Endodermal cell (in vitro differentiated cells): Measurements from ENCODE around the gene BARHL1. TPM values are rescaled to one million over a fixed set of nuclear protein-coding genes. Genes with fewer than 3 reads are reported as not detected.
A peak's percentile ranks its signal among the peaks of the same experiment; 100 is the strongest.

ENCODE experiments used
- DNase-seq: peaks from one replicate; pipeline ENCODE4 v3.0.0-alpha.2; 2017
- H3K27ac ChIP-seq: 2 replicates; pipeline ENCODE4 v1.5.1; 2013; ENCODE audit warnings: mild to moderate bottlenecking, low read depth, low read length, moderate library complexity
- H3K27me3 ChIP-seq: 2 replicates; pipeline ENCODE4 v1.6.1; 2013; ENCODE audit warnings: mild to moderate bottlenecking, low read length, moderate library complexity; ENCODE audit not compliant: insufficient read depth, control insufficient read depth, poor library complexity, severe bottlenecking
- H3K36me3 ChIP-seq: 2 replicates; pipeline ENCODE4 v1.7.0; 2013; ENCODE audit warnings: mild to moderate bottlenecking, low read length, moderate library complexity; ENCODE audit not compliant: control insufficient read depth, insufficient read depth
- H3K4me1 ChIP-seq: one replicate; pipeline ENCODE4 v1.7.0; 2013; ENCODE audit warnings: low read length; ENCODE audit not compliant: control insufficient read depth, insufficient read depth
- H3K4me3 ChIP-seq: 2 replicates; pipeline ENCODE4 v1.5.1; 2013; ENCODE audit warnings: mild to moderate bottlenecking, low read length, moderate library complexity
- H3K9ac ChIP-seq: 2 replicates; pipeline ENCODE4 v1.6.1; 2013; ENCODE audit warnings: mild to moderate bottlenecking, low read length, moderate library complexity; ENCODE audit not compliant: poor library complexity, severe bottlenecking; ENCODE audit errors: extremely low read depth
- H3K9me3 ChIP-seq: 2 replicates; pipeline ENCODE4 v1.6.1; 2013; ENCODE audit warnings: mild to moderate bottlenecking, low read length, moderate library complexity; ENCODE audit not compliant: control insufficient read depth
- H3K27ac Mint-ChIP-seq: 2 replicates; pipeline ENCODE4 v1.8.0; 2020; ENCODE audit warnings: mixed read lengths
- H3K27me3 Mint-ChIP-seq: 2 replicates; pipeline ENCODE4 v1.8.0; 2021; ENCODE audit warnings: mild to moderate bottlenecking, mixed read lengths; ENCODE audit not compliant: insufficient read depth
- H3K36me3 Mint-ChIP-seq: 2 replicates; pipeline ENCODE4 v1.8.0; 2020; ENCODE audit warnings: low read depth, mixed read lengths
- H3K4me1 Mint-ChIP-seq: 2 replicates; pipeline ENCODE4 v1.8.0; 2020; ENCODE audit warnings: mixed read lengths
- H3K4me3 Mint-ChIP-seq: 2 replicates; pipeline ENCODE4 v1.8.0; 2020; ENCODE audit warnings: mild to moderate bottlenecking, moderate library complexity, mixed read lengths
- H3K9me3 Mint-ChIP-seq: 2 replicates; pipeline ENCODE4 v1.8.0; 2020; ENCODE audit warnings: mild to moderate bottlenecking, mixed read lengths
- WGBS, 2 experiments: methylation state at CpG; one replicate each; pipeline versions ENCODE4 v1.1.5 to v1.1.7; 2013; ENCODE audit warnings: missing lambda C conversion rate in 2 of 2, mixed read lengths in 1 of 2; ENCODE audit not compliant: insufficient coverage in 1 of 2, insufficient read length in 1 of 2; 5-methylcytosine and 5-hydroxymethylcytosine counted together
- total RNA-seq, 2 donors: library from RNA; stranded (reverse); fragmentation: NEBNext Ultra II Directional in 1 of 2; extraction: Animal tissue kit (Norgen Biotek cat#: 25700) in 1 of 2; gene quantifications; 2 replicates in 1 of 2; 3 replicates in 1 of 2; pipeline ENCODE4 v1.2.1, GENCODE V29; 2021
- TF ChIP-seq, protein P1 (sequence below): fragments of 200-600 bp; sonication (generic); conservative IDR thresholded peaks from 2 replicates; pipeline ENCODE4 v1.5.0; 2021; ENCODE audit warnings: antibody characterized with exemption, mild to moderate bottlenecking

Gene BARHL1
- total RNA-seq, 2 donors from 2014 or later: not detected

DNA sequence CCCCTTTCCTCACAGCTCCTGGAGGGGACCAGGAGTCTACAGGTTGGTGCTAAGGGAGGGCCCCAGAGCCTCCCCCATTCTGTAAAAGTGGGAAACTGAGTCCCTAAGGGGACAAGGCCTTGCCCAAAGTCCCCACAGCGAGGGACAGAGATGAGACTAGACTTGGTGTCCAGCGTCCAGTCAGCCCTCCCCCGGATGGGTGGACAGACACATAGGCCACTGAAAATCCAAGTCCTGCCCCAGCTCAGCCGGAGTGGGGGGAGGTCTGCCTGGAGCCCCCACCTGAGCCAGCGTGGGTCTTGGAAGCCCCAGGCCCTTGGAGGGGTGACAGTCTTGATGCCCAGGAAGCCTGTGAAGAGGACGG, 5.2 kb downstream of the BARHL1 start:
- 37 to 38% methylated on average over 5 to 6 of the region's 6 CpGs for WGBS, 2 experiments
- Histone ChIP-seq H3K4me1 (peaks cover 11% of the 10 kb centered on the region), H3K4me3 (no peak overlapping the region), H3K27me3 (peaks cover 100% of the 10 kb centered on the region), H3K27ac (no peak overlapping the region), H3K36me3 (no peaks in the 10 kb centered on the region), H3K9ac (no peak overlapping the region), H3K9me3 (no peaks in the 10 kb centered on the region)
- Mint-ChIP-seq H3K36me3 (no peaks in the 10 kb centered on the region), H3K4me3 (no peak overlapping the region), H3K27me3 (peaks cover 95% of the 10 kb centered on the region), H3K9me3 (no peaks in the 10 kb centered on the region), H3K4me1 (peaks cover 37% of the 10 kb centered on the region), H3K27ac (no peak overlapping the region)
- TF ChIP-seq, protein P1, sequence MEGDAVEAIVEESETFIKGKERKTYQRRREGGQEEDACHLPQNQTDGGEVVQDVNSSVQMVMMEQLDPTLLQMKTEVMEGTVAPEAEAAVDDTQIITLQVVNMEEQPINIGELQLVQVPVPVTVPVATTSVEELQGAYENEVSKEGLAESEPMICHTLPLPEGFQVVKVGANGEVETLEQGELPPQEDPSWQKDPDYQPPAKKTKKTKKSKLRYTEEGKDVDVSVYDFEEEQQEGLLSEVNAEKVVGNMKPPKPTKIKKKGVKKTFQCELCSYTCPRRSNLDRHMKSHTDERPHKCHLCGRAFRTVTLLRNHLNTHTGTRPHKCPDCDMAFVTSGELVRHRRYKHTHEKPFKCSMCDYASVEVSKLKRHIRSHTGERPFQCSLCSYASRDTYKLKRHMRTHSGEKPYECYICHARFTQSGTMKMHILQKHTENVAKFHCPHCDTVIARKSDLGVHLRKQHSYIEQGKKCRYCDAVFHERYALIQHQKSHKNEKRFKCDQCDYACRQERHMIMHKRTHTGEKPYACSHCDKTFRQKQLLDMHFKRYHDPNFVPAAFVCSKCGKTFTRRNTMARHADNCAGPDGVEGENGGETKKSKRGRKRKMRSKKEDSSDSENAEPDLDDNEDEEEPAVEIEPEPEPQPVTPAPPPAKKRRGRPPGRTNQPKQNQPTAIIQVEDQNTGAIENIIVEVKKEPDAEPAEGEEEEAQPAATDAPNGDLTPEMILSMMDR: no peak
- DNase-seq: no peak

DNA sequence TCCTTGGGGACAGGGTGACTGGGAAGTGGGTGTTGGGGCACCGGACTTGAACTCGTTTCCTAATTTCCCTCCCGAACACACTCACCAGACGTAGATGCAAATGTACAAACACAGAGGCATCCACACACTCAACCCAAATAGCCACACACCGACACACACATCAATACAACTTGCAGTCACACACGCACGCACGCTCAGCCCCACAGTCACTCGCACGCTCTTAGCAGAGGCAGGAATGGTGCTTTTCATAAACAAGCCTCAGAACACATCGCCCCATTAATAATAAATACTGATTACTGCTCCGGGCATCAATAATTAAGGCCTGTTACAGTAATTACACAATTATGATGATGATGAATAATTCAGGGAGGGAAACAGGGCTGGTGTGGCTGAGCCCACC, 5.7 kb downstream of the BARHL1 start:
- H3K9me3 ChIP-seq: no peaks in the 10 kb centered on the region
- H3K27ac ChIP-seq: no peak overlapping the region
- no peaks in the 10 kb centered on the region for H3K36me3 Mint-ChIP-seq
- H3K36me3 ChIP-seq: peaks cover 1% of the 10 kb centered on the region
- H3K4me1 ChIP-seq: peaks cover 11% of the 10 kb centered on the region
- TF ChIP-seq, protein P1: no peak
- DNase-seq: no peak
- no peak overlapping the region for H3K4me3 ChIP-seq
- WGBS, 2 experiments: 60 to 80% methylated on average over 4 to 12 of the region's 12 CpGs
- H3K4me1 Mint-ChIP-seq: peaks cover 39% of the 10 kb centered on the region
- H3K27me3 Mint-ChIP-seq: peaks cover 92% of the 10 kb centered on the region
- H3K9me3 Mint-ChIP-seq: no peaks in the 10 kb centered on the region
- H3K9ac ChIP-seq: no peak overlapping the region
- no peak overlapping the region for H3K27ac Mint-ChIP-seq
- peaks cover 97% of the 10 kb centered on the region for H3K27me3 ChIP-seq
- no peak overlapping the region for H3K4me3 Mint-ChIP-seq

DNA sequence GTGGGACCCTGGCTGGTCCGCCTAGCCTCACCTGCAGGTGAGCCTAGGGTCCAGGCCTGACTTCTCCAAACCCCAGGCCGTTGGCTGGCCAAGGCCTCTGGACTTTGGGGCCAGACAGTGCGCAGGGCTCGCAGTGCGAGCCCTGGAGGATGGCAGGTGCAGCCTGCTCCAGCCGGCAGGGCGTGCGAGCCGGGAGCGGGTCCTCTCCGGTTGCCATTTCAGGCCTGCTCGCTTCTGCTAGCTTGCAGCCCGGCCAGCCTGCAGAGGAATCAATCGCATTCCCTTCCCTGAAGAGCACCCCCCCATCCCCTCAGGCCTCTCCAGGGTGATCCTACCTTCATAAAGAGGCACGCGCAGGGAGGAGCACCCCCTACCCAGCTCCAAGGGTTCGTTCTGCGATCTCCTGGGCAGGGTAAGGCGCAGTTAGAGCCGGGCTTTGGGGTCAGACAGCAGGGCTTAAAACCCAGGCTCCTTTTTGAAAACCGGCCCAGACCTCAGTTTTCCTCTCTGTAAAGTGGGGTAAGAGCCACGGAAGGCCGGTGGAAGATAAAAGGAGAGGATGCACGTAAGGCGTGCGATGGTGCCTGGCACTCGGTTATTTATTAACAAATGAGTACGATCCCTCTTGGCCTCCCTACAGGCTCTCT, 6.2 kb downstream of the BARHL1 start:
- Histone ChIP-seq H3K4me3 (no peak overlapping the region), H3K27me3 (peaks cover 92% of the 10 kb centered on the region), H3K9ac (no peak overlapping the region), H3K4me1 (peaks cover 11% of the 10 kb centered on the region), H3K9me3 (no peaks in the 10 kb centered on the region), H3K36me3 (peaks cover 4% of the 10 kb centered on the region), H3K27ac (no peak overlapping the region)
- DNase-seq: peak; percentile 68
- Mint-ChIP-seq H3K27ac (no peak overlapping the region), H3K4me1 (peaks cover 39% of the 10 kb centered on the region), H3K27me3 (peaks cover 91% of the 10 kb centered on the region), H3K9me3 (no peaks in the 10 kb centered on the region), H3K36me3 (peaks cover 5% of the 10 kb centered on the region), H3K4me3 (no peak overlapping the region)
- TF ChIP-seq, protein P1: no peak
- WGBS, 2 experiments: 11 to 14% methylated on average over 15 to 28 of the region's 28 CpGs
